Measurements from ENCODE around the gene NDUFB5.

The NDUFB5 gene

GRCh38 chr3:179676081-179676480 is 71.5 kb downstream of the NDUFB5 start:
- WGBS, 2 experiments (ENCODE audit: insufficient coverage in 2 of 2) = 68% methylated on average over 3 of the region's 5 CpGs; no CpG with 5 or more reads in 1 of the 2 experiments
- Histone ChIP-seq H3K36me3 (ENCODE audit: control insufficient read depth, insufficient read depth, low read length) (no peaks in the 10 kb centered on the region), H3K27ac (ENCODE audit: low read depth, low read length, severe bottlenecking) (no peak overlapping the region), H3K4me1 (ENCODE audit: control insufficient read depth, insufficient read depth, low read length, poor library complexity, severe bottlenecking) (peaks cover 9% of the 10 kb centered on the region), H3K4me3 (ENCODE audit: extremely low read depth, insufficient read depth, low read length, poor library complexity, severe bottlenecking) (no peak overlapping the region), H3K9me3 (ENCODE audit: control insufficient read depth, low read length) (no peaks in the 10 kb centered on the region)

Data from mesodermal cell (in vitro differentiated cells).